Fibroblast of lung (primary cell): ENCODE measurements around the gene DRC7. TPM values are rescaled to one million over a fixed set of nuclear protein-coding genes. Genes with fewer than 3 reads are reported as not detected.
A peak's percentile ranks its signal among the peaks of the same experiment; 100 is the strongest.

Source experiments
- DNase-seq, 2 donors: peaks; one replicate each; pipeline versions ENCODE4 v3.0.0 to v3.0.0-alpha.2; 2010; ENCODE audit warnings: low read depth in 2 of 2
- H2AFZ ChIP-seq: 2 replicates; pipeline ENCODE4 v1.5.1; 2012; ENCODE audit warnings: low read length, control low read depth, inconsistent platforms
- H3K27ac ChIP-seq: 2 replicates; pipeline ENCODE4 v1.5.1; 2011; ENCODE audit warnings: low read length, control low read depth; ENCODE audit not compliant: insufficient read depth
- H3K27me3 ChIP-seq: 2 replicates; pipeline ENCODE4 v1.5.1; 2011; ENCODE audit warnings: mild to moderate bottlenecking, low read length; ENCODE audit not compliant: control insufficient read depth, insufficient read depth
- H3K36me3 ChIP-seq: 2 replicates; pipeline ENCODE4 v1.5.1; 2011; ENCODE audit warnings: low read length; ENCODE audit not compliant: control insufficient read depth, insufficient read depth
- H3K4me1 ChIP-seq: 2 replicates; pipeline ENCODE4 v1.5.1; 2011; ENCODE audit warnings: low read length; ENCODE audit not compliant: control insufficient read depth, insufficient read depth; ENCODE audit errors: extremely low read depth
- H3K4me2 ChIP-seq: 2 replicates; pipeline ENCODE4 v1.5.1; 2011; ENCODE audit warnings: low read length, control low read depth; ENCODE audit not compliant: insufficient read depth; ENCODE audit errors: extremely low read depth
- H3K4me3 ChIP-seq, 4 experiments: fragments of 200-600 bp in 1 of 4; sonication (generic) in 1 of 4; replicated peaks in 1 of 4; 2 replicates each; pipeline ENCODE4 v1.5.1; 2011 to 2016; ENCODE audit warnings: low read length in 4 of 4, low read depth in 3 of 4, mild to moderate bottlenecking in 3 of 4, control low read depth in 2 of 4, inconsistent platforms in 1 of 4, mixed read lengths in 1 of 4; ENCODE audit not compliant: insufficient read depth in 1 of 4; ENCODE audit errors: control extremely low read depth in 1 of 4
- H3K79me2 ChIP-seq: 2 replicates; pipeline ENCODE4 v1.5.1; 2012; ENCODE audit warnings: mild to moderate bottlenecking, low read length, inconsistent platforms; ENCODE audit not compliant: control insufficient read depth, insufficient read depth
- H3K9ac ChIP-seq: 2 replicates; pipeline ENCODE4 v1.5.1; 2011; ENCODE audit warnings: mild to moderate bottlenecking, low read length, control low read depth; ENCODE audit not compliant: insufficient read depth
- H3K9me3 ChIP-seq: 2 replicates; pipeline ENCODE4 v1.5.1; 2012; ENCODE audit warnings: low read depth, low read length; ENCODE audit not compliant: control insufficient read depth, insufficient read depth
- H4K20me1 ChIP-seq: 2 replicates; pipeline ENCODE4 v1.5.1; 2011; ENCODE audit warnings: low read length; ENCODE audit not compliant: control insufficient read depth, insufficient read depth; ENCODE audit errors: extremely low read depth
- CTCF ChIP-seq, 2 donors: IDR thresholded peaks in 1 of 2; conservative IDR thresholded peaks in 1 of 2; 1 replicate in 1 of 2; 2 replicates in 1 of 2; pipeline ENCODE4 v1.5.1; 2011 to 2012; ENCODE audit warnings: low read length in 2 of 2, control low read depth in 1 of 2, inconsistent platforms in 1 of 2, low read depth in 1 of 2, mild to moderate bottlenecking in 1 of 2
- EZH2 ChIP-seq: IDR thresholded peaks from 2 replicates; pipeline ENCODE4 v1.5.1; 2012; ENCODE audit warnings: low read length, control low read depth, mild to moderate bottlenecking; ENCODE audit errors: missing control alignments
- polyA plus RNA-seq, 2 donors: library from polyadenylated mRNA; depleted of rRNA in 1 of 2; stranded (reverse) in 1 of 2; unstranded in 1 of 2; fragments of >200 nt; gene quantifications; 2 replicates each; pipeline ENCODE4 v1.2.1, GENCODE V29; 2011 to 2012; ENCODE audit warnings: missing spikeins in 1 of 2
- total RNA-seq: library from RNA; depleted of rRNA; stranded (reverse); fragments of >200 nt; gene quantifications from 2 replicates; pipeline ENCODE4 v1.2.1, GENCODE V29; 2014

DRC7 gene
- total and polyA plus RNA-seq, 2 donors (not counting 1 experiment from before 2014, with no cell fraction given), result not detected

DNA sequence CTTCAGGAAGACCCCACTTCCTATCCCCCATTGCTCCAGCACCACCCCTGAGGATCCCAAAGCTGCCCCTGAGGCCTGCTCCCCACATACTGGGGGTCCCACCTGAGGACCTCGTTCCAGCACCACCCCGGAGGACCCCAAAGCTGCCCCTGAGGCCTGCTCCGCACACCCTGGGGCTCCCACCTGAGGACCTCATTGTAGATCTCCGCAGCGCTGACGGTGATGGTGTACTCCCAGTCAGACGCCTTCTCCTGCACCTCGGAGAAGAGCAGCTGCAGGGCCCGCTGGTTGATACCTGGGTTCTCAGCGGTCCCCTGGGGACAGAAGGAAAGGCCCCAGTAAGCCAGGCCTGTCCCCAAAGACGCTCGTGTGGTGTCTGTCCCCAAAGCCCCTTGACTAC is 67.4 kb downstream of the DRC7 start:
- no peaks in the 10 kb centered on the region for H3K9me3 ChIP-seq
- no peaks in the 10 kb centered on the region for H3K79me2 ChIP-seq
- H3K4me1 ChIP-seq, result peaks cover 7% of the 10 kb centered on the region
- H2AFZ ChIP-seq, result no peak overlapping the region
- H3K9ac ChIP-seq, result no peak overlapping the region
- DNase-seq, result no peak
- H3K4me3 ChIP-seq, result no peak overlapping the region
- no peaks in the 10 kb centered on the region for H4K20me1 ChIP-seq
- TF ChIP-seq CTCF (conservative IDR thresholded peaks at IDR 0.05 in 1 of 2, IDR thresholded peaks at IDR 0.05 in 1 of 2; ENCODE audit: low read depth in 1 of 2, low read length in 2 of 2), result no peak
- TF ChIP-seq EZH2, result no peak
- H3K27me3 ChIP-seq, result no peaks in the 10 kb centered on the region
- no peak overlapping the region for H3K27ac ChIP-seq
- no peak overlapping the region for H3K4me2 ChIP-seq
- H3K36me3 ChIP-seq, result peaks cover 19% of the 10 kb centered on the region

DNA sequence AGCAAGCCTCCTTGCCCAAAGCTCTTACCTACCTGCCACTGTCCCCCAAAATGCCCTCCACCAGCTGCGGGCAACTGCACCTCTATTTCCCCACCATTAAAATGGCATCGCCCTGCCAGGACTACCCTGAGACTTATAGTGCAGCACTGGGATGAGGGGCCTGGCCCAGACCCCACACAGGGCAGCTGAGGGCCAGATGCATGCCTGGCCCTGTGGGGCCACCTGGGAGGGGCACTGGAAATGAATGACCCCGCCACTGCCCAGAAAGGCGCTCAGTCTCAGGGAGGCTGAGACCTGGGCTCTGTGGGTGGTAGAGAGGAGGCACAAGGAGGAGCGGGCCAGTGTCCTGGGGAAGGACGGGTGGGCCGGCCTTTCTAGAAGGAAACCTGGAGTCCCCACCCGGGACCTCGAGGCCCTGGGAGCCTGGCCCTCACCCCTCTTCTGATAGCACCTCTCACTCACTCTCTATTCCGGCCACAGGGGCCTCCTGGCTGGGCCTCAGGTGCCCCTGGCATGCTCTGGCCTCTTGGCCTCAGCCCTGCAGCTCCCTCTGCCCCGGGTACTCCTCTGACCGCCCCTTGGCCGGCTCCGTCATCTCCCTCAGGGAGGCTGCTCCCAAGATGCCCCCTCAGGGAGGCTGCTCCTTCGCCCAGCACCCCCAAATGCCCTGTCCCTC is 67.9 kb downstream of the DRC7 start:
- no peak for DNase-seq
- Histone ChIP-seq H2AFZ (no peak overlapping the region), H3K4me2 (no peak overlapping the region), H3K4me1 (peaks cover 7% of the 10 kb centered on the region), H3K27me3 (no peaks in the 10 kb centered on the region), H3K36me3 (peaks cover 19% of the 10 kb centered on the region), H3K9me3 (no peaks in the 10 kb centered on the region), H3K9ac (peak overlapping the region; percentile 2), H4K20me1 (no peaks in the 10 kb centered on the region), H3K27ac (no peak overlapping the region), H3K4me3 (no peak overlapping the region), H3K79me2 (no peaks in the 10 kb centered on the region)
- TF ChIP-seq CTCF (conservative IDR thresholded peaks at IDR 0.05 in 1 of 2, IDR thresholded peaks at IDR 0.05 in 1 of 2; ENCODE audit: low read depth in 1 of 2, low read length in 2 of 2) (no peak), EZH2 (no peak)

GRCh38 chr16:57763285-57764005 is 68.8 kb downstream of the DRC7 start:
- no peak for TF ChIP-seq CTCF (conservative IDR thresholded peaks at IDR 0.05 in 1 of 2, IDR thresholded peaks at IDR 0.05 in 1 of 2; ENCODE audit: low read depth in 1 of 2, low read length in 2 of 2)
- TF ChIP-seq EZH2, result no peak
- Histone ChIP-seq H3K4me3 (no peak overlapping the region), H2AFZ (no peak overlapping the region), H3K4me1 (peaks cover 7% of the 10 kb centered on the region), H4K20me1 (no peaks in the 10 kb centered on the region), H3K27me3 (no peaks in the 10 kb centered on the region), H3K27ac (peak overlapping the region; percentile 43), H3K4me2 (no peak overlapping the region), H3K9ac (no peak overlapping the region), H3K36me3 (peaks cover 19% of the 10 kb centered on the region), H3K79me2 (no peaks in the 10 kb centered on the region), H3K9me3 (no peaks in the 10 kb centered on the region)
- DNase-seq, result no peak
